Hippocampal formation (tissue), 2 donors: ENCODE results near the gene SAPCD1.
A peak's percentile ranks its signal among the peaks of the same experiment; 100 is the strongest.
"Not testable (repeated sequence)": the region's sequence is repeated elsewhere in the genome, so short reads cannot be mapped to it uniquely, and the experiment has no call there.

Experiments
- DNase-seq, 2 donors: peaks; one replicate each; lab custom pipeline; 2025; lab: John Stamatoyannopoulos, UW

SAPCD1 gene

DNA sequence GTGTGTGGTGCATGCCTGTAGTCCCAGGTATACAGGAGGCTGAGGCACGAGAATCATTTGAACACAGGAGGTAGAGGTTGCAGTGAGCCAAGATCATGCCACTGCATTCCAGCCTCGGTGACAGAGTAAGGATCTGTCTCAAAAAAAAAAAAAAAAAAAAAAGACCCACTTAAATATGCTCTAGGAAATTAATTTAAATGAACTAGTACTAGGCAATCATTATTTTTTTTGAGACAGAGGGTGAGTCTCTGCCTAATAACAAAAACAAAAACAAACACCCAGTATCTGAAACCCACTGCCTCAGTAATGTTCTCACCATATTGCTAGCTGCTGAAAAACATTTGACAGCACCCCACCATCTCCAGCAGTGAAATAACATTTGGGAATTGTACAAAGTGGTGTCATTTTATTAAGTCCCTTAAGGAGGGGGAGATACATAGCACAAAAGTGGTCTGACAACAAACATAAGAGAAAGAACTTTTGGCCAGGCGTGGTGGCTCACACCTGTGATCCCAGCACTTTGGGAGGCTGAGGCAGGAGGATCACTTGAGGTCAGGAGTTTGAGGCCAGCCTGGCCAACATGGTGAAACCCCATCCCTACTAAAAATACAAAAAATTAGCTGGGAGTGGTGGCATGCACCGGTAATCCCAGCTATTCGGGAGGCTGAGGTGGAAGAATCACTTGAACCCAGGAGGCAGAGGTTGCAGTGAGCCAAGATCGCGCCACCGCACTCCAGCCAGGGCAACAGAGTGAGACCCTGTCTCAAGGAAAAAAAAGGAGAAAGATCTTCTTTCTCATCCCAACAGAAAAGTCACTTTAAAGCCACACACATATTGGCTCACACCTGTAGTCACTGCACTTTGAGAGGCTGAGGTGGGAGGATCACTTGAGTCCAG is 38.8 kb downstream of the SAPCD1 start:
- not testable (repeated sequence) for DNase-seq

DNA sequence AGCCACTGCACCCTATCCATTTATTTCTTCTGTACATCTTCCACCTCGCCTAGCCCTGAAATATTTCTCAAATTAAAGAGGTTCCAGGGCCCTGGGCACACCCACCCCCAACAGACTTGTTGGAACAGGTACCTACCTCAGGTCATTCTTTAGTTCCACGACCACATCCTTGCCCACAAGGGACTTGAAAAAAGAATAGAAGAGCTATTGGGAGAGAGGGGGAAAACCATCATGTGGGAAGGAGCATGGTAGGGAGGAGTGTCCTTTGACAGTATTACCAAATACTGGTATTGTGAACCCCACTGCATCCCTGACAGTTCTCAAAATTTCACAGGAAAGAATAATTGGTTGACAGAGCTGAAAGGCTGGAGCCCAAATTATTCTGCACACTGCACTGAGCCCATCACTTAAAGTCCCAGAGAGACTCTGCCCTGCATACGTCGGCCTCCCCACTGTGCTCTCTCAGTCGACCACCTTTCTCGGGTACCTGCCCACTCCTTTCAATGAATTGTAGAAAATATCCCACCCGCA is 43.5 kb downstream of the SAPCD1 start:
- DNase-seq: no peak

DNA sequence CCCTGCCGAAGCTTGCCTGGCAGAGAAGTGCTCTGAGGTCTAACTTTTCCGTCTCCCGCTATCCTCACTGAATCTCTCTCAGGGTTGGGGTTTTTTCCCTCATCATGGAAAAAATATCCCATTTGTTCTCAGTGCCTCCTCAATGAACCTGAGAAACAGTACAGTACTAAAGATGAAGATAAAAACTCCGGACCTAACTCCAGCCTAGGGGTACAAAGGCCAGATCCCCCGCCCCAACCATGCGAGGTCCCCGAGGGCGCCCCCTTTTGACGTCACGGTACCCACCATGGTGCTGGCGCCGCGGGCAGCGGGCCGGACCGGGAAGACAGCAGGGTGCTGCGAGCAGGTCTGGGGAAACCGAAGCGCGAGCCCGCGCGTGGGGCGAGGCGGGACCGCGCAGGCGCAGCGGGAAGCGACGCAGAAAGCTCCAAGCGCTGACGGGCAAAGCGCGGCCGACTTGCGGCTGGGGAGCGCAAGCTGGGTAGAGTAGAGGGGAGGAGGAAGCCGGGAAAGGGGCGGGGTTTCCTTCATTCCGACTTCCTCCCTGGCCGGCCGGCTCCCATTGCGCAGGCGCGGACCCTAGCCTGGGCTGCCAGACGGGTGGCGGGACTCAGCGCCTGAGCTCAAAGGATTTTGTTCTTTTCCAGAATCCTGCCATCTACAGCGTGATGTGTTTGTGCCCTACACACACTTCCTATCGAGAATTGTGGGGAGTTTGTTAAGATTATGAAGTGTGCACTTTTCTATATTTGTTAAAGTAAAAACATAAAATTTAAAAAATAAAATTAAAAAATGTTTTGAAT is 44.2 kb downstream of the SAPCD1 start, which contains the start of gene LSM2:
Gene LSM2 (minus strand): TSS at position 497 of the 803 bp plus-strand sequence. CDS start 209 bp downstream, at position 288.
- peak; percentile 94 to 95 for DNase-seq

DNA sequence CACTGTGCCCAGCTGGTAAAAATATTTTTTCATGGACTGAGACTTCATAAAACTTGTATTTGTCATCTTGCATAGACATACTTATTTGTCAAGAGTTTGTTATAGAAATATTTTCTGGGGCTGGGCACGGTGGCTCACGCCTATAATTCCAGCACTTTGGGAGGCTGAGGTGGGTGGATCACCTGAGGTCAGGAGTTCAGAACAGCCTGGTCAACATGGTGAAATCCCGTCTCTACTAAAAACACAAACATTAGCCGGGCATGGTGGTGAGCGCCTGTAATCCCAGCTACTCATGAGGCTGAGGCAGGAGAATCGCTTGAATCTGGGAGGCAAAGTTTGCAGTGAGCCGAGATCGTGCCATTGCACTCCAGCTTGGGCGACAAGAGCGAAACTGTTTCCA is 46.1 kb downstream of the SAPCD1 start:
- not testable (repeated sequence) for DNase-seq

DNA sequence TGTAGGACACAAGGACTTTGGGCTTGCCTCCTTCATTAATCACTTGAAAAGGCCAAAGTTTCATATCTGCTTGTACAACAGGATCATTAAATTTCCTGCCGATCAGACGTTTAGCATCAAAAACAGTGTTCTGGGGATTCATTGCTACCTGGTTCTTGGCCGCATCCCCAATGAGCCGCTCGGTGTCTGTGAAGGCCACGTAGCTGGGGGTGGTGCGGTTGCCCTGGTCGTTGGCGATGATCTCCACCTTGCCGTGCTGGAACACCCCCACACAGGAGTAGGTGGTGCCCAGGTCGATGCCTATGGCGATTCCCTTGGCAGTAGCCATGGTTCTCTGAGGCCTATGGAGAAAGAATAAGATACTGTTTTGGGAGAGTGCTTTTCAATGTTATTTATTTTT is 49.2 kb downstream of the SAPCD1 start:
- DNase-seq: no peak

- DNase-seq: no peak
These were observed 51.0 kb downstream of the SAPCD1 start for GRCh38 chr6:31813465-31813849.
